WERI-Rb-1 (cell line): ENCODE measurements around the gene C4BPB.
A peak's percentile ranks its signal among the peaks of the same experiment; 100 is the strongest.

ENCODE experiments used
- DNase-seq: peaks from one replicate; pipeline ENCODE4 v3.0.0-alpha.2; 2020
- H3K27ac ChIP-seq: fragments of 250-450 bp; sonication (Bioruptor Pico); 2 replicates; pipeline ENCODE4 v1.5.1; 2020; ENCODE audit warnings: mild to moderate bottlenecking, moderate library complexity
- H3K27me3 ChIP-seq: fragments of 250-450 bp; sonication (Bioruptor Pico); 2 replicates; pipeline ENCODE4 v1.5.1; 2021; ENCODE audit warnings: mild to moderate bottlenecking, low read depth, moderate library complexity; ENCODE audit not compliant: insufficient read depth, severe bottlenecking
- H3K36me3 ChIP-seq: fragments of 250-450 bp; sonication (Bioruptor Pico); 2 replicates; pipeline ENCODE4 v1.5.1; 2020; ENCODE audit warnings: mild to moderate bottlenecking, moderate library complexity
- H3K4me3 ChIP-seq: 2 replicates; pipeline ENCODE4 v1.5.1; 2011; ENCODE audit warnings: low read depth, mild to moderate bottlenecking, control low read depth, low read length
- H3K9me3 ChIP-seq: fragments of 250-450 bp; sonication (Bioruptor Pico); 2 replicates; pipeline ENCODE4 v1.5.1; 2021; ENCODE audit warnings: mild to moderate bottlenecking, moderate library complexity; ENCODE audit not compliant: severe bottlenecking
- CTCF ChIP-seq: IDR thresholded peaks from 2 replicates; pipeline ENCODE4 v1.5.1; 2011; ENCODE audit warnings: low read depth, mild to moderate bottlenecking, control low read depth, inconsistent platforms, low read length

Gene C4BPB

DNA sequence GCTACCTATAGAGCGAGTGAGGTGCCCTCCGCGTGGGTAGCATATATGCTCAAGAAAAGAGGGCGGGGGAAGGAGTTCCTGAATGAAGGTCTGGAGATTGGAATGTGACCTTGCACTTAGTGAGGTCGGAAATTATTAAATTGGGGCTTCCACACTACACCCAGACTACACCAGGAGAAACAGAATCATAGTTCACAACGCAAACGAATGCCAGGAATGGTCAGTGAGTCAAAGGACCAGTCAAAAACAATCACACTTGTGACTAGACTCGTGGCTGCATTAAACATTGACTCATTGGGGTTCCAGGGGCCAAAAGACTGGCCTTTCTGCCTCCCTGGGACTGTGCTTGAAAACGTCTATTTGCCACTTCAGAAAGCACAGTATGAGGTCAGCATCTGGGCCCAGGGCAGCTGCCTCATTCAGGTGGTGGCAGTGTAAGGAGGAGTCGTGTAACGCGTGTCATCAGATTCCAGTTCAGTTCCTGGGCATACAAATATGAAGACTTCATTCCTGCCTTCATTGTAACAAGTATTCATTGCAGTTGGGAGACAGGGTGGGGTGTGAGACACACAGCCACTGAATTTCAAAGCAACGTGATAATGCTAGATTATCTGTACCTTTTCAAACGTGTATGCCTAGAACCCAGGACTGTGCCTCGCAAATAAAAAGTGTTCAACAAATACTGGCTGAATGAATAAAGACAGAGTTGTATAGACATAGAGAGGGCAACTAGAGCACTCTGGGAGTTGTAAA is 37.3 kb upstream of the C4BPB start, which contains the start of gene YOD1:
YOD1 (minus strand) TSS at position 18 of the 753 bp plus-strand sequence. CDS start 178 bp downstream, outside the sequence.
- peaks cover 35% of the 10 kb centered on the region for H3K9me3 ChIP-seq
- DNase-seq: no peak
- peaks cover 73% of the 10 kb centered on the region for H3K27me3 ChIP-seq
- peaks cover 12% of the 10 kb centered on the region for H3K36me3 ChIP-seq
- peak within 1 kb of the TSS; percentile 17; the same call in 1 of the 2 replicates for H3K27ac ChIP-seq
- no peak for TF ChIP-seq CTCF
- H3K4me3 ChIP-seq: peak within 1 kb of the TSS; percentile 72

DNA sequence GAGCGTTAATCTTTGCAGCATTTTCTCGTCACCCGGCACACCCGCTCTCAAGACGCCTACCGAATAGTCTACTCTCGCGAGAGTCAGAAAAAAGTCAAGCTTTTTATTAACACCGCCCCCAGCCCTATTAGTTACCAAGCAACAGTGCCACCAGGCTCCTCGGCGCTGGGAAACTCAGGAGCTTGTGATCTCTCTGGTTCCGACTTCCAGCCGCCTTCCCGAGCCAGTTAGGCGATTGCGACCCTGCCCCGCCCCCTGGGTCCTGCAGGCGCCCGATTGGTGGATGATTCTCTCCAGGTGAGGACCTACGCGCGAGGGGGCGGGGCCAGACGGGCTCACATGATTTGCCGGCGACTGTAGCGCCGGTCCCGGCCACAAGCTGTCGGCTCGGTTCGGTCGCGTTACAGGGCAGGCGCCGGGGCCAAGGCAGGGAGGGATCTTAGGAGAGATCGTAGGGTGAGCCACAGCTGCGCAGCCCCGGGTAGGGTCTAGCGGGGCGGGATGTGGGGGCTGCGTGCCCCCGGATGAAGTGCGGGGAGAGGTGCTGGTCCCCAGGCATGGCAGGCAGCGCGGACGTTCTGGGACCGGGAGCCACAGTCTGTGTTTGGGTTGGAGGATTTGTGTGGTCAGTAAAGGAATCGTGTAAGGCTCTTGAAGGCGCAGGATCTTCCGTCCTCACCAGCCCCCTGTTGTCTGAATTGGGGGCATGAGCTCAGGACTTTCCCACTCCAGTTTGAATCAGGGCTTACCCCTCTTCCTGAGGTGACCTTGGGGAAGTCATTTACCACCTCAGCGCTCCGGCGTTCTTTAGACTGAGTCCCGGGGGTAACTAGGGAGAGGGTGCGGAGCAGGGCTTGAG is 35.5 kb upstream of the C4BPB start, which contains the start of gene PFKFB2:
PFKFB2 (plus strand) TSS at position 365 of the 859 bp plus-strand sequence. CDS start 1,443 bp downstream, outside the sequence.
- Histone ChIP-seq H3K36me3 (peaks cover 11% of the 10 kb centered on the region), H3K9me3 (peaks cover 35% of the 10 kb centered on the region), H3K4me3 (peak within 1 kb of the TSS; percentile 46), H3K27me3 (peaks cover 88% of the 10 kb centered on the region), H3K27ac (no peak within 1 kb of the TSS)
- DNase-seq: peak; percentile 99
- no peak for TF ChIP-seq CTCF

GRCh38 chr1:207054491-207054890 is 34.2 kb upstream of the C4BPB start:
- no peak for DNase-seq
- H3K4me3 ChIP-seq: no peak overlapping the region

DNA sequence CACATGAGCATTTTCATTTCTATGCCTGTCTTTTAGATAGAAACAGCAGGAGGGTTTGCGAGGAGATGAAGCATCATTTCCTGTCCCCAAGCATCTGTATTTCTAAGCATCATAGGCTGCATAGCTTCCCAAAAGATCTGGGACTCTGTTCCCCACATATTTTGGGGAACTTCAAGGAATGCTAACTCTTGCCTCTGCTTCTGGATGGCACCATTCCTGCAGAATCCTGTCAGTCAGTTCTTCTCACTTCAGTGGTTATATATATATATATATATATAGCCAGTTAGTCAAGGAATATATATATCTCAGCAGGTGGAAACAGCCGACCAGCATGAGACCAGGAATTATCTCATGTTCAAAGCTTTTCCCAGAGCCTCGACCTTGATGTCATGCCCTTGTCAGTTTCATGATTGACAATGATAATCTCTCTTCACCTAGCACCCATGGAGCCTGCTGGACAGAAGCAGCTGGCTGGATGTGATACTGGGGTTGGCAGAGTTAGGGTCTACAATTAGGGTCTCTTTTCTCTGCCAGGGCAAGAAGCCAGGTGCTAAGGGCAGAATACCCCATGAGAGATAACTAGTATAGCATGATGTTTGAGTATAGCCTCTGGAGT is 33.2 kb upstream of the C4BPB start:
- TF ChIP-seq CTCF: no peak

More at GRCh38 chr1:207054491-207054890, 34.2 kb upstream of the C4BPB start:
- Histone ChIP-seq H3K36me3 (peaks cover under 1% of the 10 kb centered on the region; the same call in 1 of the 2 replicates), H3K27ac (no peak overlapping the region), H3K9me3 (peaks cover 35% of the 10 kb centered on the region), H3K27me3 (peaks cover 96% of the 10 kb centered on the region)
- no peak for TF ChIP-seq CTCF

DNA sequence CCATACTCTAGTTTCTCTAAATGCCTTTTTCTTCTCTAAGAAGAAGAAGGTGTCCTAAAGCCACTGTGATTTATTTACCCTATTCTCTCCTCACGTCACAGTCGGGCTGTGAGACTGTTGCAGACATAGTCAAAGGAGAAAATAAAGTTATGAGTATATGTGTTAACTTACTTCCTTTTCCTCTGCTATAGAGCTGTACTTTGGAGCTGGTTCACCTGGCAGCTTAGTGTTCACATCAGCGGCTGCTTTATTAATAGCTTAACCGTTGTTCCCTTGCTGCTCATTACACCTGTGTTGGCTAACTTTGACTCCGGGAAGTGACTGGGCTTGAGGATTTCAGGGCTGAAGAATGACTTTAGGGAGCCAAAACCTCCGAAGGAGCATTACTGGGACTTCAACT is 32.0 kb upstream of the C4BPB start:
- TF ChIP-seq CTCF: no peak

More for the DNA sequence above, 33.2 kb upstream of the C4BPB start:
- H3K27me3 ChIP-seq: peaks cover 97% of the 10 kb centered on the region
- peaks cover 35% of the 10 kb centered on the region for H3K9me3 ChIP-seq
- H3K4me3 ChIP-seq: no peak overlapping the region
- no peaks in the 10 kb centered on the region for H3K36me3 ChIP-seq
- no peak overlapping the region for H3K27ac ChIP-seq
- no peak for DNase-seq

More for the DNA sequence above, 32.0 kb upstream of the C4BPB start:
- no peak overlapping the region for H3K4me3 ChIP-seq
- H3K9me3 ChIP-seq: peaks cover 26% of the 10 kb centered on the region
- H3K36me3 ChIP-seq: no peaks in the 10 kb centered on the region
- no peak overlapping the region for H3K27ac ChIP-seq
- H3K27me3 ChIP-seq: peaks cover 91% of the 10 kb centered on the region
- no peak for DNase-seq
